ENCODE results near the gene FAT1. TPM values are rescaled to one million over a fixed set of nuclear protein-coding genes. Genes with fewer than 3 reads are reported as not detected.

The FAT1 gene
- total and polyA plus RNA-seq, 2 donors (not counting 3 experiments of a cell fraction or from before 2014, with no cell fraction given): 9.2 to 9.8 TPM

DNA sequence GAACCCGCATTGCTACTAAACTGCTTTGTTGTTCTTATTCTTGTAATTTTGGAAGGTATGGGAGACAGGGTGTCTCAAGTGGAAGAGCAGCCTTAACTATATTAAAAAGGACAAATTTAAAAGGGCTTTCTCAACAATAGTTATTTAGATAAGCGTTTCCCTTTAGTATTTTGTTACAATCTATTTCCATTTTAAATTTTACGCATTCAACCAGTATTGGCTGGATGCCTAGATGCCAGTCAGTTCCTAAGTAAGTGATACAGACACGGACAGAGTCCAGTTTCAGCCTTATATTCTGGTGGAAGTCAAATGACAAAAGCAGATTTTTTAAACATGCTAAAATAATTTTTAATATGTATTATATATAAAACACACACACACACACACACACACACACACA lies 28.3 kb downstream of the FAT1 start:
- H3K4me3 ChIP-seq (replicated peaks in 1 of 3; ENCODE audit: insufficient read depth in 1 of 3, low read depth in 1 of 3, low read length in 3 of 3): no peak overlapping the region
- no peaks in the 10 kb centered on the region for H3K9me1 ChIP-seq (replicated peaks; ENCODE audit: control insufficient read depth, extremely low read depth, insufficient read depth, low read length)
- no peaks in the 10 kb centered on the region for H3K4me1 ChIP-seq (ENCODE audit: control insufficient read depth, extremely low read depth, insufficient read depth, low read length)
- no peak for TF ChIP-seq MYC (IDR thresholded peaks at IDR 0.05; ENCODE audit: low read depth, low read length)
- no peak for TF ChIP-seq JUN (IDR thresholded peaks at IDR 0.05; ENCODE audit: borderline replicate concordance, insufficient read depth, insufficient read length, low read depth)
- TF ChIP-seq MAX (IDR thresholded peaks at IDR 0.05; ENCODE audit: insufficient read depth, insufficient read length): no peak
- TF ChIP-seq, protein P1, sequence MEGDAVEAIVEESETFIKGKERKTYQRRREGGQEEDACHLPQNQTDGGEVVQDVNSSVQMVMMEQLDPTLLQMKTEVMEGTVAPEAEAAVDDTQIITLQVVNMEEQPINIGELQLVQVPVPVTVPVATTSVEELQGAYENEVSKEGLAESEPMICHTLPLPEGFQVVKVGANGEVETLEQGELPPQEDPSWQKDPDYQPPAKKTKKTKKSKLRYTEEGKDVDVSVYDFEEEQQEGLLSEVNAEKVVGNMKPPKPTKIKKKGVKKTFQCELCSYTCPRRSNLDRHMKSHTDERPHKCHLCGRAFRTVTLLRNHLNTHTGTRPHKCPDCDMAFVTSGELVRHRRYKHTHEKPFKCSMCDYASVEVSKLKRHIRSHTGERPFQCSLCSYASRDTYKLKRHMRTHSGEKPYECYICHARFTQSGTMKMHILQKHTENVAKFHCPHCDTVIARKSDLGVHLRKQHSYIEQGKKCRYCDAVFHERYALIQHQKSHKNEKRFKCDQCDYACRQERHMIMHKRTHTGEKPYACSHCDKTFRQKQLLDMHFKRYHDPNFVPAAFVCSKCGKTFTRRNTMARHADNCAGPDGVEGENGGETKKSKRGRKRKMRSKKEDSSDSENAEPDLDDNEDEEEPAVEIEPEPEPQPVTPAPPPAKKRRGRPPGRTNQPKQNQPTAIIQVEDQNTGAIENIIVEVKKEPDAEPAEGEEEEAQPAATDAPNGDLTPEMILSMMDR (IDR thresholded peaks at IDR 0.05; ENCODE audit: extremely low read depth in 1 of 2, insufficient read depth in 1 of 2, low read depth in 1 of 2, low read length in 2 of 2): no peak
- no peak for TF ChIP-seq EZH2 (IDR thresholded peaks at IDR 0.05; ENCODE audit: borderline replicate concordance, low read depth, low read length, severe bottlenecking)
- TF ChIP-seq POLR2A (IDR thresholded peaks at IDR 0.05; ENCODE audit: low read depth, low read length): no peak
- POLR2A ChIA-PET: no interaction called here
- no peaks in the 10 kb centered on the region for H3K27me3 ChIP-seq (ENCODE audit: control insufficient read depth in 2 of 2, insufficient read depth in 2 of 2, low read length in 2 of 2)
- no peak overlapping the region for H3K27ac ChIP-seq (ENCODE audit: insufficient read depth, low read depth, low read length)
- no peak overlapping the region for H3K4me2 ChIP-seq (ENCODE audit: insufficient read depth, low read length)
- H3K9ac ChIP-seq (replicated peaks; ENCODE audit: extremely low read depth, insufficient read depth, low read length): no peak overlapping the region
- FAIRE-seq (no peak), DNase-seq (ENCODE audit: low read depth, low spot score) (no peak)
- H3K79me2 ChIP-seq (ENCODE audit: control insufficient read depth, insufficient read depth, low read length): no peaks in the 10 kb centered on the region
- intact Hi-C loops (cut with micrococcal nuclease): no loop called here
- no peaks in the 10 kb centered on the region for H3K36me3 ChIP-seq (ENCODE audit: control insufficient read depth in 2 of 2, extremely low read depth in 1 of 2, insufficient read depth in 2 of 2, low read length in 2 of 2)
- dilution Hi-C loops (cut with MboI; ENCODE audit: extremely low pct_ligation_motif_present, low sequenced_read_pairs): no loop called here
- CTCF ChIA-PET: no interaction called here
- no peak overlapping the region for H2AFZ ChIP-seq (ENCODE audit: low read depth, low read length)
- H3K9me3 ChIP-seq (replicated peaks; ENCODE audit: control insufficient read depth, insufficient read depth, low read length): no peaks in the 10 kb centered on the region
- BruUV-seq (replicated peaks): no TSS peak
- no peaks in the 10 kb centered on the region for H4K20me1 ChIP-seq (replicated peaks; ENCODE audit: control insufficient read depth, extremely low read depth, insufficient read depth, low read length)

DNA sequence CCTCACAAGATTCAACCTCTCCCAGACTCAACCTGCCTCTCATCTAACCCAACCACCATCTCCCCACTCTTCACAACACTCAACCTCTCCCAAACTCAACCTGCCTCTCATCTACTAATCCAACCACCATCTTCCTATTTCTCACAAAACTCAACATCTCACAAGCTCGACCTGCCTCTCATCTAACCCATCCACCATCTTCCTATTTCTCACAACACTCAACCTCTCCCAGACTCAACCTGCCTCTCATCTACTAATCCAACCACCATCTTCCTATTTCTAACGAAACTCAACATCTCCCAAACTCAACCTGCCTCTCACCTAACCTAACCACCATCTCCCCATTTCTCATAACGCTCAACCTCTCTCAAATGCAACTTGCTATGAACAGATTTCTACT lies 29.8 kb downstream of the FAT1 start:
- BruUV-seq (replicated peaks): no TSS peak
- no peak for DNase-seq (ENCODE audit: low read depth, low spot score)
- Histone ChIP-seq H2AFZ (ENCODE audit: low read depth, low read length) (no peak overlapping the region), H3K4me1 (ENCODE audit: control insufficient read depth, extremely low read depth, insufficient read depth, low read length) (no peaks in the 10 kb centered on the region), H3K27me3 (ENCODE audit: control insufficient read depth in 2 of 2, insufficient read depth in 2 of 2, low read length in 2 of 2) (no peaks in the 10 kb centered on the region), H3K36me3 (ENCODE audit: control insufficient read depth in 2 of 2, extremely low read depth in 1 of 2, insufficient read depth in 2 of 2, low read length in 2 of 2) (no peaks in the 10 kb centered on the region), H3K79me2 (ENCODE audit: control insufficient read depth, insufficient read depth, low read length) (no peaks in the 10 kb centered on the region), H4K20me1 (replicated peaks; ENCODE audit: control insufficient read depth, extremely low read depth, insufficient read depth, low read length) (no peaks in the 10 kb centered on the region), H3K9ac (replicated peaks; ENCODE audit: extremely low read depth, insufficient read depth, low read length) (no peak overlapping the region), H3K9me1 (replicated peaks; ENCODE audit: control insufficient read depth, extremely low read depth, insufficient read depth, low read length) (no peaks in the 10 kb centered on the region), H3K9me3 (replicated peaks; ENCODE audit: control insufficient read depth, insufficient read depth, low read length) (no peaks in the 10 kb centered on the region), H3K4me3 (replicated peaks in 1 of 3; ENCODE audit: insufficient read depth in 1 of 3, low read depth in 1 of 3, low read length in 3 of 3) (no peak overlapping the region), H3K4me2 (ENCODE audit: insufficient read depth, low read length) (no peak overlapping the region), H3K27ac (ENCODE audit: insufficient read depth, low read depth, low read length) (no peak overlapping the region)
- TF ChIP-seq, protein P1 (IDR thresholded peaks at IDR 0.05; ENCODE audit: extremely low read depth in 1 of 2, insufficient read depth in 1 of 2, low read depth in 1 of 2, low read length in 2 of 2): no peak
- TF ChIP-seq EZH2 (IDR thresholded peaks at IDR 0.05; ENCODE audit: borderline replicate concordance, low read depth, low read length, severe bottlenecking): no peak
- no peak for TF ChIP-seq MAX (IDR thresholded peaks at IDR 0.05; ENCODE audit: insufficient read depth, insufficient read length)
- TF ChIP-seq MYC (IDR thresholded peaks at IDR 0.05; ENCODE audit: low read depth, low read length): no peak
- TF ChIP-seq GATA2 (IDR thresholded peaks at IDR 0.05; ENCODE audit: insufficient read depth, insufficient read length, low read depth, low read length): no peak
- TF ChIP-seq POLR2A (IDR thresholded peaks at IDR 0.05; ENCODE audit: low read depth, low read length): no peak
- dilution Hi-C loops (cut with MboI; ENCODE audit: extremely low pct_ligation_motif_present, low sequenced_read_pairs) (no loop called here), intact Hi-C loops (cut with micrococcal nuclease) (no loop called here)
- ChIA-PET CTCF (no interaction called here), POLR2A (no interaction called here)
- no peak for FAIRE-seq
